Gastrocnemius medialis (tissue), 4 donors: ENCODE measurements around the gene LINC00305.

Source experiments
- POLR2A ChIP-seq, 2 donors: fragments of 450-650 bp; IDR thresholded peaks; one replicate each; pipeline ENCODE4 v1.6.1; 2017; ENCODE audit warnings: antibody characterized with exemption in 2 of 2, mild to moderate bottlenecking in 2 of 2, moderate library complexity in 2 of 2
- TF ChIP-seq, protein P1 (sequence below), 5 experiments: fragments of 450-650 bp in 3 of 5; fragments of 200-600 bp in 2 of 5; sonication (generic) in 2 of 5; IDR thresholded peaks in 4 of 5; conservative IDR thresholded peaks in 1 of 5; 1 replicate in 4 of 5; 2 replicates in 1 of 5; pipeline ENCODE4 v1.5.1; 2016 to 2019; ENCODE audit warnings: antibody characterized with exemption in 5 of 5, mild to moderate bottlenecking in 3 of 5, moderate library complexity in 3 of 5

GRCh38 chr18:64100116-64100922 lies 48.6 kb downstream of the LINC00305 start:
- TF ChIP-seq, protein P1, sequence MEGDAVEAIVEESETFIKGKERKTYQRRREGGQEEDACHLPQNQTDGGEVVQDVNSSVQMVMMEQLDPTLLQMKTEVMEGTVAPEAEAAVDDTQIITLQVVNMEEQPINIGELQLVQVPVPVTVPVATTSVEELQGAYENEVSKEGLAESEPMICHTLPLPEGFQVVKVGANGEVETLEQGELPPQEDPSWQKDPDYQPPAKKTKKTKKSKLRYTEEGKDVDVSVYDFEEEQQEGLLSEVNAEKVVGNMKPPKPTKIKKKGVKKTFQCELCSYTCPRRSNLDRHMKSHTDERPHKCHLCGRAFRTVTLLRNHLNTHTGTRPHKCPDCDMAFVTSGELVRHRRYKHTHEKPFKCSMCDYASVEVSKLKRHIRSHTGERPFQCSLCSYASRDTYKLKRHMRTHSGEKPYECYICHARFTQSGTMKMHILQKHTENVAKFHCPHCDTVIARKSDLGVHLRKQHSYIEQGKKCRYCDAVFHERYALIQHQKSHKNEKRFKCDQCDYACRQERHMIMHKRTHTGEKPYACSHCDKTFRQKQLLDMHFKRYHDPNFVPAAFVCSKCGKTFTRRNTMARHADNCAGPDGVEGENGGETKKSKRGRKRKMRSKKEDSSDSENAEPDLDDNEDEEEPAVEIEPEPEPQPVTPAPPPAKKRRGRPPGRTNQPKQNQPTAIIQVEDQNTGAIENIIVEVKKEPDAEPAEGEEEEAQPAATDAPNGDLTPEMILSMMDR (IDR thresholded peaks at IDR 0.05 in 4 of 5, conservative IDR thresholded peaks at IDR 0.05 in 1 of 5): no peak
- TF ChIP-seq POLR2A (IDR thresholded peaks at IDR 0.05): no peak
